ENCODE measurements around the gene APOA1. TPM values are rescaled to one million over a fixed set of nuclear protein-coding genes. Genes with fewer than 3 reads are reported as not detected.

APOA1 gene
- total and polyA plus RNA-seq, 2 donors (not counting 3 experiments of a cell fraction or from before 2014, with no cell fraction given) = not detected

DNA sequence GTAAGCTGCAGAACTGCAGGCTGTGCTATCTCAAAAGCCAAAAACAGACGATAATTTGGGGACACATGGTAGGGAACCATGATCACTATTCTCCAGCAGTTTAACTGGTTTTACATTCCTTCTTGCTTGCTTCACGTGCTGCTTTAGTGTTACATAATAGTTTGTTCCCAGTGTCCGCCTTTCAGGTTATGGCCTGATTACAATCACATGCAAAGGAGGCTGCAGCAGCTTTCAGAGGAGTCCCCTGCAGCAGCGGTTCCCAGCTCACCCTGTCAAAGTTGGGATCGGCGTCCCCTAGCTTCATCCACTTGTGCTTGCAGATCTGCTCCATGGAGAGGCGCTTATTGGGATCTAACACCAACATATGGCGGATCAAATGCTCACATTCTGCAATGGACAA, 39.2 kb upstream of the APOA1 start:
- POLR2A ChIA-PET = interaction anchor here (0.6 kb wide), 1 partner anchor 202 kb away, joined by 3 read pairs; no protein-coding TSS in a partner anchor
- Histone ChIP-seq H3K4me3 (replicated peaks in 1 of 3; ENCODE audit: insufficient read depth in 1 of 3, low read depth in 1 of 3, low read length in 3 of 3) (no peak overlapping the region), H3K4me1 (ENCODE audit: control insufficient read depth, extremely low read depth, insufficient read depth, low read length) (no peaks in the 10 kb centered on the region), H3K9ac (replicated peaks; ENCODE audit: extremely low read depth, insufficient read depth, low read length) (no peak overlapping the region), H3K27me3 (ENCODE audit: control insufficient read depth in 2 of 2, insufficient read depth in 2 of 2, low read length in 2 of 2) (no peaks in the 10 kb centered on the region), H4K20me1 (replicated peaks; ENCODE audit: control insufficient read depth, extremely low read depth, insufficient read depth, low read length) (no peaks in the 10 kb centered on the region), H3K4me2 (ENCODE audit: insufficient read depth, low read length) (no peak overlapping the region), H3K79me2 (ENCODE audit: control insufficient read depth, insufficient read depth, low read length) (no peaks in the 10 kb centered on the region), H3K27ac (ENCODE audit: insufficient read depth, low read depth, low read length) (no peak overlapping the region), H2AFZ (ENCODE audit: low read depth, low read length) (no peak overlapping the region), H3K36me3 (ENCODE audit: control insufficient read depth in 2 of 2, extremely low read depth in 1 of 2, insufficient read depth in 2 of 2, low read length in 2 of 2) (peaks cover 2 to 10% of the 10 kb centered on the region in 2 experiments), H3K9me1 (replicated peaks; ENCODE audit: control insufficient read depth, extremely low read depth, insufficient read depth, low read length) (no peaks in the 10 kb centered on the region), H3K9me3 (replicated peaks; ENCODE audit: control insufficient read depth, insufficient read depth, low read length) (no peaks in the 10 kb centered on the region)
- CTCF ChIA-PET = interaction anchor here (0.9 to 1.1 kb wide), 2 partner anchors 12 to 229 kb away, joined by 3 to 5 read pairs; no protein-coding TSS in a partner anchor
- DNase-seq (ENCODE audit: low read depth, low spot score) (no peak), FAIRE-seq (no peak)
- intact Hi-C loops (cut with micrococcal nuclease) (no loop called here), dilution Hi-C loops (cut with MboI; ENCODE audit: extremely low pct_ligation_motif_present, low sequenced_read_pairs) (no loop called here)
- BruUV-seq (replicated peaks) = no TSS peak
- TF ChIP-seq POLR2AphosphoS5 (IDR thresholded peaks at IDR 0.05; ENCODE audit: insufficient read depth, low read depth, low read length) (no peak), POLR2A (IDR thresholded peaks at IDR 0.05; ENCODE audit: low read depth, low read length) (no peak)

DNA sequence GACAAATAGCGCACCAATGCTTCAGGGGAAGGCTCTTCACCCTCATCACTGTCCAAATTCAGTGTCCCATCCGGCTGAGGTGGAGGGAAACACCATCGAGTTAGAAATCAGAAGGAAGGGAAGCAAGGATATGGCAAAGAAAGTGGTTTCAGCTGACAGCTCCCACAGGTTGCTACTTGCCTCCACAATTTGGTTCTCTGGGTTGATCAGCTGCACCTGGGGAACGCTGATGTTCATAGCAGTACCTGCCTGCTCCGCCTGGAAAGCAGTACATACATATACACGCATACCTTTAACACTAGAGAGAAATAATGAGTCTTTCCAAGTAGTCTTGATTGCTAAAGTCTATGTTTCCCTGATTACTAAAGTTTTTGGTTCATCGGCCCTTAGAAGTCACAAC, 37.8 kb upstream of the APOA1 start:
- Histone ChIP-seq H3K9ac (replicated peaks; ENCODE audit: extremely low read depth, insufficient read depth, low read length) (no peak overlapping the region), H3K27me3 (ENCODE audit: control insufficient read depth in 2 of 2, insufficient read depth in 2 of 2, low read length in 2 of 2) (no peaks in the 10 kb centered on the region), H3K4me2 (ENCODE audit: insufficient read depth, low read length) (no peak overlapping the region), H3K4me1 (ENCODE audit: control insufficient read depth, extremely low read depth, insufficient read depth, low read length) (peaks cover 6% of the 10 kb centered on the region), H3K36me3 (ENCODE audit: control insufficient read depth in 2 of 2, extremely low read depth in 1 of 2, insufficient read depth in 2 of 2, low read length in 2 of 2) (peaks cover 2 to 10% of the 10 kb centered on the region in 2 experiments), H4K20me1 (replicated peaks; ENCODE audit: control insufficient read depth, extremely low read depth, insufficient read depth, low read length) (no peaks in the 10 kb centered on the region), H2AFZ (ENCODE audit: low read depth, low read length) (no peak overlapping the region), H3K27ac (ENCODE audit: insufficient read depth, low read depth, low read length) (no peak overlapping the region), H3K9me3 (replicated peaks; ENCODE audit: control insufficient read depth, insufficient read depth, low read length) (no peaks in the 10 kb centered on the region), H3K79me2 (ENCODE audit: control insufficient read depth, insufficient read depth, low read length) (no peaks in the 10 kb centered on the region), H3K9me1 (replicated peaks; ENCODE audit: control insufficient read depth, extremely low read depth, insufficient read depth, low read length) (no peaks in the 10 kb centered on the region), H3K4me3 (replicated peaks in 1 of 3; ENCODE audit: insufficient read depth in 1 of 3, low read depth in 1 of 3, low read length in 3 of 3) (no peak overlapping the region)
- intact Hi-C loops (cut with micrococcal nuclease) = no loop called here
- ChIA-PET CTCF (interaction anchor here (0.6 kb wide), 1 partner anchor 243 kb away, joined by 3 read pairs; no protein-coding TSS in a partner anchor), POLR2A (no interaction called here)
- no peak for DNase-seq (ENCODE audit: low read depth, low spot score)
- no TSS peak for BruUV-seq (replicated peaks)
- dilution Hi-C loops (cut with MboI; ENCODE audit: extremely low pct_ligation_motif_present, low sequenced_read_pairs) = no loop called here
- no peak for FAIRE-seq
- TF ChIP-seq EZH2 (IDR thresholded peaks at IDR 0.05; ENCODE audit: borderline replicate concordance, low read depth, low read length, severe bottlenecking) = no peak
- TF ChIP-seq JUN (IDR thresholded peaks at IDR 0.05; ENCODE audit: borderline replicate concordance, insufficient read depth, insufficient read length, low read depth) = no peak
- no peak for TF ChIP-seq POLR2AphosphoS5 (IDR thresholded peaks at IDR 0.05; ENCODE audit: insufficient read depth, low read depth, low read length)
- TF ChIP-seq FOS (IDR thresholded peaks at IDR 0.05; ENCODE audit: borderline replicate concordance, insufficient read depth, low read length) = no peak
- no peak for TF ChIP-seq POLR2A (IDR thresholded peaks at IDR 0.05; ENCODE audit: low read depth, low read length)
- TF ChIP-seq, protein P1, sequence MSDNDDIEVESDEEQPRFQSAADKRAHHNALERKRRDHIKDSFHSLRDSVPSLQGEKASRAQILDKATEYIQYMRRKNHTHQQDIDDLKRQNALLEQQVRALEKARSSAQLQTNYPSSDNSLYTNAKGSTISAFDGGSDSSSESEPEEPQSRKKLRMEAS (IDR thresholded peaks at IDR 0.05; ENCODE audit: insufficient read depth, insufficient read length) = no peak
- no peak for TF ChIP-seq MYC (IDR thresholded peaks at IDR 0.05; ENCODE audit: low read depth, low read length)
- no peak for TF ChIP-seq GATA2 (IDR thresholded peaks at IDR 0.05; ENCODE audit: insufficient read depth, insufficient read length, low read depth, low read length)
- TF ChIP-seq, protein P2, sequence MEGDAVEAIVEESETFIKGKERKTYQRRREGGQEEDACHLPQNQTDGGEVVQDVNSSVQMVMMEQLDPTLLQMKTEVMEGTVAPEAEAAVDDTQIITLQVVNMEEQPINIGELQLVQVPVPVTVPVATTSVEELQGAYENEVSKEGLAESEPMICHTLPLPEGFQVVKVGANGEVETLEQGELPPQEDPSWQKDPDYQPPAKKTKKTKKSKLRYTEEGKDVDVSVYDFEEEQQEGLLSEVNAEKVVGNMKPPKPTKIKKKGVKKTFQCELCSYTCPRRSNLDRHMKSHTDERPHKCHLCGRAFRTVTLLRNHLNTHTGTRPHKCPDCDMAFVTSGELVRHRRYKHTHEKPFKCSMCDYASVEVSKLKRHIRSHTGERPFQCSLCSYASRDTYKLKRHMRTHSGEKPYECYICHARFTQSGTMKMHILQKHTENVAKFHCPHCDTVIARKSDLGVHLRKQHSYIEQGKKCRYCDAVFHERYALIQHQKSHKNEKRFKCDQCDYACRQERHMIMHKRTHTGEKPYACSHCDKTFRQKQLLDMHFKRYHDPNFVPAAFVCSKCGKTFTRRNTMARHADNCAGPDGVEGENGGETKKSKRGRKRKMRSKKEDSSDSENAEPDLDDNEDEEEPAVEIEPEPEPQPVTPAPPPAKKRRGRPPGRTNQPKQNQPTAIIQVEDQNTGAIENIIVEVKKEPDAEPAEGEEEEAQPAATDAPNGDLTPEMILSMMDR (IDR thresholded peaks at IDR 0.05; ENCODE audit: extremely low read depth in 1 of 2, insufficient read depth in 1 of 2, low read depth in 1 of 2, low read length in 2 of 2) = no peak

Measured in endothelial cell of umbilical vein (primary cell).